DMS53 treated with DMSO at 0.1 percent for 48 hours (cell line): ENCODE results near the gene TMEM253.
A peak's percentile ranks its signal among the peaks of the same experiment; 100 is the strongest.

Source experiments
- DNase-seq: peaks from one replicate; lab custom pipeline; 2025; ENCODE audit not compliant: unreplicated experiment; lab: John Stamatoyannopoulos, UW

The TMEM253 gene

GRCh38 chr14:21070610-21071224 is 30.1 kb upstream of the TMEM253 start:
- no peak for DNase-seq

- peak; percentile 24 for DNase-seq
Observed at GRCh38 chr14:21071225-21072030, 29.4 kb upstream of the TMEM253 start.

GRCh38 chr14:21072031-21072473 is 28.8 kb upstream of the TMEM253 start:
- DNase-seq = no peak

- no peak for DNase-seq
Observed at GRCh38 chr14:21072781-21073339, 28.0 kb upstream of the TMEM253 start.

GRCh38 chr14:21073921-21074320 is 26.9 kb upstream of the TMEM253 start:
- no peak for DNase-seq

- no peak for DNase-seq
Observed at GRCh38 chr14:21074398-21075272, 26.2 kb upstream of the TMEM253 start.

- DNase-seq = no peak
Observed at GRCh38 chr14:21075719-21076437, 25.0 kb upstream of the TMEM253 start.

GRCh38 chr14:21077672-21078071 is 23.2 kb upstream of the TMEM253 start:
- no peak for DNase-seq

- no peak for DNase-seq
Observed at GRCh38 chr14:21078287-21078686, 22.6 kb upstream of the TMEM253 start.

GRCh38 chr14:21078726-21079125 is 22.1 kb upstream of the TMEM253 start:
- no peak for DNase-seq

- DNase-seq = no peak
Observed at GRCh38 chr14:21081521-21082142, 19.2 kb upstream of the TMEM253 start.

- DNase-seq = no peak
Observed at GRCh38 chr14:21083565-21084325, 17.1 kb upstream of the TMEM253 start.

GRCh38 chr14:21084396-21084795 is 16.5 kb upstream of the TMEM253 start:
- no peak for DNase-seq

GRCh38 chr14:21084998-21085853 is 15.6 kb upstream of the TMEM253 start:
- no peak for DNase-seq

GRCh38 chr14:21086908-21087293 is 14.0 kb upstream of the TMEM253 start:
- no peak for DNase-seq

GRCh38 chr14:21087294-21088091 is 13.4 kb upstream of the TMEM253 start:
- no peak for DNase-seq

- DNase-seq = no peak
Observed at GRCh38 chr14:21088687-21089086, 12.2 kb upstream of the TMEM253 start.

- no peak for DNase-seq
Observed at GRCh38 chr14:21089271-21089670, 11.6 kb upstream of the TMEM253 start.
